HG03558 (cell line): ENCODE measurements around the gene ZNF274.
"Not testable (repeated sequence)": the region's sequence is repeated elsewhere in the genome, so short reads cannot be mapped to it uniquely, and the experiment has no call there.

Experiments
- ATAC-seq: cut with Tn5 transposase; IDR thresholded peaks from one replicate; pipeline ENCODE4 v1.9.1; 2021; ENCODE audit warnings: moderate number of reproducible peaks; ENCODE audit not compliant: unreplicated experiment; ENCODE audit errors: extremely low read depth

The ZNF274 gene

DNA sequence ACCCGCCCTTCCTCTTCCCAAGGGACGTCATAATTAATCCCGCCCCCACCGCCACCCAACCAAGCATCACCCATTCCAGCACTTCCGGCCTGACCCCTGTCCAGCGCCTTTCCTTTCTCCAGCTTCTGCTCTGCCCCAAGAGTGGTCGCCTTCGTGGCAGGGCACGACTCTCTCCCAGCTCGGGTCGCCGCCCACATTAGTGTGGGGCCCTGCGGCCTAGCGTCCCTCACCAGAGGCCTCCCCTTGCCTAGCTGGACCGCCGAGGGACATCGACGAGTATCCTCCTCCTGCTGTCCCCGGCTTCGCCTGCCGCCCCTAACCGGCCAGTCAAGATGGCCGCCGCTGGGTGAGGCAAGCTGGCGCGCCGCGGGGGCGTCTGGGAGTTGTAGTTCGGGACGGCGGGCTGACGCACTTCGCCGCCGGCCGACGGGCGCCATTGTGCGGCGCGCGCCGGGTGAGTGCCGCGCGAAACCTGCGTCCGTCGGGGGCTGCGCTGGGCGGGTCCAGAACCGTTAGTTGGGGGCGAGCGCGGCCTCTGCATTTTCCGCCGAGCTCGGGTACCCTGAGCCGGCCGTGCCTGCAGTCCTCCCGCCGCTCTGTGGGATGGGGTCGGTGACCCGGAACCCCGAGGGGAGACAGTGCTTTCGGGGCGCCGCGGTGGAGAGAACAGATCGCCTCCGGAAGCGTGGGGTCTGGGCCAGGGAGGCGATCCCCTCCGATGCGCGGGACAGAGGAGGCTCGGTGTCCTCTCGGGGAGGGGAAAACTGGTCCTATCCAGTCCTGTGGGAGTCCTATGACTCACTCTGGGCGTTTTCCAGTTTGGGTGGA lies at the start of gene ZNF274:
Gene ZNF274, plus strand, starts transcription at position 73 of the 828 bp plus-strand sequence. CDS start 905 bp downstream, outside the sequence.
- peak; percentile 70 for ATAC-seq

DNA sequence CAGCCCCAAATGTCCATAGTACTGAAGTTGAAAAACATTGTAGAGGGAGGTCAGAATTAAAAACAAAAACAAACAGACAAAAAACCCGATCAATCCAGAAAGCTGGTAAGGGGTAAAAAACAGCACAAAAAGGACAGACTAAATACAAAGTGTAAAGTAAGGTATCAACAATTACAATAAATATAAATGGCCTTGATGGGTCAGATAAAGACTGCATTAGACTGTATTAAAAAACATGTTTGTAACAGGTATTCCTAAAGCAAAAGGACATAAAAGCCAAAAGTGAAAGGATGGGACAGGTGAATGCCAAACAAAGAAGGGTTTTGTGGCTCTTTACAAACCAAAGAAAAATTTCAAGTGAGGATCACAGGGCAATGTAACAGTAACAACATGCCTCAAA lies 48.6 kb upstream of the ZNF274 start:
- no peak for ATAC-seq

DNA sequence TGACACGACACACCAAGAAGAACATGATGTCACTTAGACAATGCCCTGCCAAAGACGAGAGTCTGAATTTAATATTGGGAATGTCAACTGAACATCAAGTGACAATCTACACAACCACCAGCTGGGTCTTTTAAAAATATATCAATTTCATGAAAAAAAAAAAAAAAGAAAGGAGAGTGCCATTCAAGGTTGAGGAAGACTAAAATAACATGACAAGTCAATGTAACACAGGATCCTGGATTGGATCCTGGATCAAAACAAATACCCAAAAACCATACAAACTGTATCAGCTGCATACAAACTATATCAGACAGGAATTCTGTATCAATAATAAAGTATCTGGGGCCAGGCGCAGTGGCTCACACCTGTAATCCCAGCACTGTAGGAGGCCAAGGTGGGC lies 37.0 kb upstream of the ZNF274 start:
- ATAC-seq = no peak

DNA sequence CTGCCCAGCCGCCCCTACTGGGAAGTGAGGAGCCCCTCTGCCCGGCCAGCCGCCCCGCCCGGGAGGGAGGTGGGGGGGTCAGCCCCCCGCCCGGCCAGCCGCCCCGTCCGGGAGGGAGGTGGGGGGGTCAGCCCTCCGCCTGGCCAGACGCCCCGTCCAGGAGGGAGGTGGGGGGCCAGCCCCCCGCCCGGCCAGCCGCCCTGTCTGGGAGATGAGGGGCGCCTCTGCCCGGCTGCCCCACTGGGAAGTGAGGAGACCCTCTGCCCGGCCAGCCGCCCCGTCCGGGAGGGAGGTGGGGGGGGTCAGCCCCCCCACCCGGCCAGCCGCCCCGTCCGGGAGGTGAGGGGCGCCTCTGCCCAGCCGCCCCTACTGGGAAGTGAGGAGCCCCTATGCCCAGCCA lies 35.4 kb upstream of the ZNF274 start:
- ATAC-seq = not testable (repeated sequence)

DNA sequence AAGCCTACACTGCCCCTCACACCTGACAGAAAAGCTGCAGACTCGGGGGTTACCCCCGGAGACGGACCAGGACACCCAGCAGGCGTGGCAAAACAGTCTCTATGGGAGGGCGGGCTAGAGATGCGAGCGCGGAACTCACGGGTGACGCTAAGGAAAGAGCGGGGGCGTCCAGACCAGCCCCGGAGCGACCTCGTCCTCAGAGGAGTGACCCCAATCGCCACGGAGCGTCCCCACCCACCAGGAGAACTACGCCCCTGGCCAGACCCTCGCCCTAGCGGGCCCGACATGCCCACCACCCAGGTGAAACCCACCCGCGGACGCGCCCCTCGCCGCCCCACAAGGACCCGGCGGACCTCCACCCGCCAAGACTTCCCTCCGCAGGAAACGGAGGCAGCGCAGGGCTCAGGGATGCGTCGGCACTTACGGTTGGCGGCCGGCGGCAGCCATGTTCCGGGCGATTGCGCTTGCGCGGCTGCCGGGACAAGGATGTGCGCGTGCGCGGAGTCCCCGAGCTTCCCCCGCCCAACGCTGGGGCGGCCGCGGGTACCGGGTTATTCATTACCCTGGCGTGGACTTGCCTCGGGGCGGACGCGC lies 32.4 kb upstream of the ZNF274 start, which contains the start of gene ZNF329:
Gene ZNF329, minus strand, starts transcription at position 462 of the 594 bp plus-strand sequence. CDS start 21,286 bp downstream, outside the sequence.
- peak; percentile 32 for ATAC-seq

DNA sequence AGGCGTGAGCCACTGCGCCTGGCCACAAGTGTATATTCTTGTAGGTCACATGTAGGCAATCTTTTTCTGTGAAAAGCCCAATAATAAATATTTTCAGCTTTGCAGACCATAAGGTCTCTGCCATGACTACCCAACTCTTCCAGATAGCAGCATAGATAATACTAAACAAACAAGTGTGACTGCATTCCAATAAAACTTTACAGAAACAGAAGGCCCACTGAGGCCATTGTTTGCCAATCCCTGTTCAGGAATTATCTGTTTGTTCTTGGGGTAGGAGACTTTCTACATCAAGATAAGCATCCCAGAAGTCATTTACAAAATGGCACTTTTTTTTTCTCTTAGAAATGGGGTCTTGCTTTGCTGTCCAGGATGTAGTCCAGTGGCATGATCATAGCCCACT lies 29.5 kb upstream of the ZNF274 start:
- no peak for ATAC-seq

DNA sequence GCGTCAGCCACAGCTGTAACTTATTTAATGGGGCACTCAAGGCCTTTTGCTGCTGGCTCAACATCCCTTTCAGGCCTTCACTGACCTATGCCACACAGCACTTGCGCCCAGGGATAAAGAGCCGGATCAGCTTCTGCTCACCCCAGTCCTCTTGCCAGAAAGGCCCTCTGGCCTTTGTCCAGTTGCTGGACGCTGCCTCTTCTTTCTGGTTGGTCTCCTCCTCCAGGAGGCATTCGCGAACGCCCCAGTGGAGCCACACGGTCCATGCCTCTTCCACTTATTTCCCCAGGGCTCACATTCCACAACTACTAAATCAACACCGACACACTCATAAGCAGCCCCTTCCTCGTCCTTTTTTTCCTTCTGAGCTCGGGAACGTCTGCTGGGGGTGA lies 28.6 kb upstream of the ZNF274 start:
- no peak for ATAC-seq

DNA sequence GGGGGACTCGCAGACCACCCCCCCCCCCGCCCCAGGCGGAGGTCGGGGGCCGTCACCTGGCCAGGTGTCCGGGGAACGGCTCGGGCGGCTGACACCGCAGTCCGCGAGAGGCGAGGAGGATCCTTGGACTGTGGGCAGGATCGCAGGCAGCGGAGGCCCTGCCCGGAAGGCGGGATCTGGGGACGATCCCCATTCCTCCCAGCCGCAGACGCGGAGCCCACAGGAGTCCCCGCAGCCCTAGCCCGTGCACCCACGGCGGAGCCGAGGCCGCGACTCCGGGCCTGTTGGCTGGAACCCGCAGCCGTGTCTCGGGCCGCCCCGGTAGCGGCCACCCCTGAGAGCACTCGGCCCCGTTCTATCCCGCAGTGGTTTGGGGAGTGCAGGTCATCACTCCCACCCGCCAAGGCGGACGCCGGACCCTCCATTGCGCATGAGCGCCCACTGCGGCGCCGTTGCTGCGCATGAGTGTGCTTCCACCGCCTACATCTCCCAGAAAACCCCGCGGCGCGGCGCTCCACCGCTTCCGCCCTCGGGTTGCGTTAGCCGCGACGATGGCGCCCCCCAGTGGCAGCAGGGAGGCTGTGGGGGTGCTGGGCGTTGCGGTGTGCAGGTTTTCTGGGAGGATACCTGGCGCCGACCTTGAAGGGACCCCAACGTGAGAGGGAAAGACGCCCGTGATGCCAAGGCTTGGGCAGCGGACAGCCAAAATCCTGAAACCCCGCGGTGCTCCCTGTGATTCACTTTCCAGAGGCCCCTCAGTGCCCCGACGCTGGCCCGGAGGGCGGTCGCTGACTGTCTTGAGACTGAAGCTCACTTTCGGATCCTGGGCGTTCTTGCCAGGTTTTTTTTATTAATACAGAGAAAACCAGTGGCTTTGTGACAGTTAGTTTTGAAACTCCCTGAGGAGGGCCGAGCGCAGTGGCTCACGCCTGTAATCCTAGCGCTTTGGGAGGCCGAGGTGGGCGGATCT lies 27.9 kb upstream of the ZNF274 start:
- no peak for ATAC-seq

DNA sequence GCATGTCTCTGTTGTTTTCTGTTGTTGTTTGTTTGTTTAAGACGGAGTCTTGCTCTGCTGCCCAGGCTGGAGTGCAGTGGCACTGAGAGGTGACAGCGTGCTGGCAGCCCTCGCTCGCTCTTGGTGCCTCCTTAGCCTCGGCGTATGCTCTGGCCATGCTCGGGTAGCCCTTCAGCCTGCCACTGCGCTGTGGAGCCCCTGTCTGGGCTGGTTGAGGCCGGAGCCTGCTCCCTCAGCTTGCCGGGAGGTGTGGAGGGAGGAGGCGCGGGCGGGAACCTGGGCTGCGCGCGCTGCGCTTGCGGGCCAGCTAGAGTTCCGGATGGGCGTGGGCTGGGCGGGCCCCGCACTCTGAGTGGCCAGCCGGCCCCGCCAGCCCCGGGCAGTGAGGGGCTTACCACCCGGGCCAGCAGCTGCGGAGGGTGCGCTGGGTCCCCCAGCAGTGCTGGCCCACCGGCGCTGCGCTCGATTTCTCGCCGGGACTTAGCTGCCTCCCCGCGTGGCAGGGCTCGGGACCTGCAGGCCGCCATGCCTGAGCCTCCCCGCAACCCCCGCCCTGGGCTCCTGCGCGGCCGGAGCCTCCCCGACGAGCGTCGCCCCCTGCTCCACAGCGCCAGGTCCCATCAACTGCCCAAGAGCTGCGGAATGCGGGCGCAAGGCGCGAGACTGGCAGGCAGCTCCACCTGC lies 25.7 kb upstream of the ZNF274 start:
- no peak for ATAC-seq

DNA sequence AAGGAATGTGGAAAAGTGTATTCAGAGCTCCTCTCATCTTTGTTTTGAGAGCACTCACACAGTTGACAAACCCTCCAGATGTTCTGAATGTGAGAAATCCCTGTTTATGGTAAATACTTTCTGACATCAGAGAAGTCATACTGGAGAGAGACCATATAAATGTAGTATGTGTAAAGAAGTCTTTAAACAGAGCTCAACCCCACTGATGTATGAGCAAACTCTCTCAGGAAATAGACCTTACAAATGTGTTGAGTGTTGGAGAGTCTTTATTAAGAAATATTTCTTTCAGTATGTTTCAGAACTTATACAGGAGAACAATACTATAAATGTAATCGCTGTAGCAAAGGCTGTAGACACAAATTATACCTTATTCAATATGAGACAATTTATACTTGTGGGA lies 16.6 kb upstream of the ZNF274 start:
- ATAC-seq = no peak

DNA sequence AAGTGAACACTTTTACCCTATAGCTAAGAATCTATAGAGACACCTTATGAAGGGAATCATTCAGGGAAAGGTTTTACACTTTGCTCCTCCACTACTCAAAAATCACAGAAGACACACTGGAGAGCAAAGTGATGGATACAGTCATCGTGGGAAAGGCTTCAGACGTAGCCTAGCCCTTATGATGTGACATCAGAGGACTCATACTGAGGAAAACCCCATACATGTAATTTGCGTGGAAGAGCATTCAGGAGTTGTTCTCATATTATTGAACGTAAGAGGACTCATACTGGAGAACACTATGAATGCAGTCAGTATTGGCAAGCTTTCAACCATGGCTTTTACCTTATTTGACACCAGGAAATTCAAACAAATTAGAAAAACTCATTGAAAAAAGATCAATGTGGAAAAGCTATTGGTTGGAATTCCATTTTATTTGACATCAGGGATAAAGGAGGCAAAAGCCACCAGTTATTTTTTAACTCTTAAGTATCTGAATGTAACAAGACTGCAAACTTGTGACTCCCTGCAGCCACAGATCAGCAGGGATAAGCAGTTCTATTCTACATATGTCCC lies 16.1 kb upstream of the ZNF274 start:
- no peak for ATAC-seq

DNA sequence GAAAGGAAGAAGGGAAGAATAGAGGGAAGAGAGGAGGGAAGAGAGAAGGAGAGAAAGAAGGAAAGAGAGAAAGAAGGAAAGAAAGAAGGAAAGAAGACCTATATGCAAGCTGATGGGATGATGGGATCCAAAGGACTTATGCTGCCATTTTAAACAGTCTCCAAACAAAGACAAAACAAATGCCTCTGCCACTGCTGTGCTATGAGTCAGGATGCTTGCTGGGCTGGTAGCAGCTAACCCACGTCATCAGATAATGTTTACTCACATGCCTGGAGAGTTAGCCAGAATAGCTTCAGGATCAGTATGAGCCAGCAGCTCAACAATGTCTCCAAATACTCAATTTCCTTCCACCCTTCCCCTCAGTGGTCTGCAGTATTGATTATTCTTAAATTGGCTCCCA lies 12.0 kb upstream of the ZNF274 start:
- ATAC-seq = no peak

DNA sequence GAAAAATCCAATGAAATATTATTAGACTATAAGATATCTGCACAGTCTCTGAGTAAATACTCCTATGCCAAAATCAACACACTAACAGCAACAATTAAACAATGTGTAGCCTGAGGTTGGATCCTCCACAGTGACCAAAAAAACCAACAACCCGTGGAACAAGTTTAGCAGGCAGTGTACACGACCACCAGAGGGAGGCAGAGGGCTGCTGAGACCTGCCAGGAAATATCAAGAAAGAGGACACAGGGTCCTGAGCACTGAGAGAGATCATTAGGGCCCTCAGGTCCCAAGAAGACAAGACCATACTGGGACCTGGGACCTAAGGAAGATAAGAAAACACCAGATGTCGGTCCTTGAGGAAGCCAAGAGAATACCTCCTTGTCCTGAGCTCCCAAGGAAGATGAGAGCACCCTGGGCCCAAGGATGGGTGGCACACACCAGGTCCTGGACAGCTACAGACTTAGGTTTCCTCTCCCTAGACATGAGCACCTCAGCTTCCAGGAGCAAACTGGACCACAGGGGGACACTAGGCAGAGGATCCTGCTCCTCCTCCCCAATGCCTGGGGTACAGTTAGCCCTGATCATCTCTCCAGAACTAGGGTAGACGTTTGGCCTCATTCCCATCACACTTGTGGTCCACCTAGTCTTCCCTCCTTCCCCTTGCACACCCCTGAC lies 822 bp upstream of the ZNF274 start:
- no peak for ATAC-seq

DNA sequence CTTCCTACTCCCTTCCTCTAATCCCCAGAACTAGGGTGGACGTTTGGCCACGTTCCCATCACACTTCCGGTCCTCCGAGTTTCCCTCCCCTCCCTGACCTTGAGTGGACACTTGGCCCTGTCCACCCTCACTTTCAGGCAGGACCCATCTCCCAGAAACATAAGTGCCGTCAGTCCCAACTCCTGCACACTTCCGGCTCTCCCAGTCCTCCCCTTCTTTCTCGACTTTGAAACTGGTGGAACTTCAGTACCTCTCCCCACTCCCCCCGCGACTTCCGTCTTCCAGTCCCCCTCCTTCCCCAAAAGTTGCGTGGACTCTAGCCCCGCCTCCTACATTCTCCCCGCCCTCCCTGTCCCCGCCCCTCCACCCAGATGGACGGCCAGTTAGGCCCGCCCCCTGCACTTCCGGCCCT lies 278 bp upstream of the ZNF274 start:
- no peak for ATAC-seq

DNA sequence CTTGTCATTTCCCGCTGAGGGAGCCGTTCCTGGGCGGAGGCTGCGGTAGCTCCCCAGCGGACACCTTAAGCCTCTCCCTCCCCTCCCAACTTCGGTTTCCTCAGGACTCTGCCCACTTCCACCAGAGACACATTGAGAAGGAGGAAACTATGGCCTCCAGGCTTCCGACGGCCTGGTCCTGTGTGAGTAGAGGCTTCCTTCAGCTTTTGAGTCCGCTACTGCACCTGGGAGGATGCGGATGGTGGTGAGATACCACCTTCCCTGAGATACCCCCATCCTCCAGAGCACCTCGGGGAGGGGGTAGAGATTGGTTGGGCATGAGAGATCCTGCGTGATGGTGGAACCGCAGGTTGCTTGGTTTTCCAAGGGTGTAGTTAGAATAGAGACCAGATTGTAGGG lies 955 bp downstream of the ZNF274 start:
- ATAC-seq = no peak

DNA sequence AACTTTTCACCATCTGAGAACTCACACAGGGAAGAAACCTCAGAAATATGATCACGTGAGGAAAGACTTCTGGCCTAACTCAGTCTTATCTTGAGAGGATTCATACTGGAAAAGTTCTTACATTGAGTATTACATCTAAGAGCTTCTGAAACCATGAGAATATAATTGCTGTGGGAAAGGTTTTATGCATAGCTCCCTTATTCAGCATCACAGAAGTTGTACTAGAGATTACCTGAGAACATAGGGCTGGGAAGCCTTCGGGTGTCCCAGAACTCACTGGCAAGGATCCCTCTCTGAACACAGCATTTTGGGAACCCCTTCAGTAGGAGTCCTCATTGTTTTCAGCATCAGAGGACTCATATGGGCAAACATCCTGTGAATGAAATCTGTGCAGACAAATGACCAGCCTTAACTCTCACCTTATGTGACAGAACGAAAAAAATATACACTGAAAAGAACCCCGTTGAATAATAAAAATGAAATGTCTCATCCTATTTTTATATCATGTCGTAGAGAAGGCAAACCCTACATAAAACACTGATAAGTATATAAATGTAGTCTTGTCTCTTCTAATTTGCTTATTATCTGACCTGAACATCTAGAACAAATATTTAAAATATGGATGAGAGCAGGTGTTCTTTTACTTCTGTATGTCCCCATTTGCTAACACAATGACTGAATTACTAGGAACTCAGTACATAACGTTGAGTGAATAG lies 14.2 kb downstream of the ZNF274 start:
- ATAC-seq = no peak

DNA sequence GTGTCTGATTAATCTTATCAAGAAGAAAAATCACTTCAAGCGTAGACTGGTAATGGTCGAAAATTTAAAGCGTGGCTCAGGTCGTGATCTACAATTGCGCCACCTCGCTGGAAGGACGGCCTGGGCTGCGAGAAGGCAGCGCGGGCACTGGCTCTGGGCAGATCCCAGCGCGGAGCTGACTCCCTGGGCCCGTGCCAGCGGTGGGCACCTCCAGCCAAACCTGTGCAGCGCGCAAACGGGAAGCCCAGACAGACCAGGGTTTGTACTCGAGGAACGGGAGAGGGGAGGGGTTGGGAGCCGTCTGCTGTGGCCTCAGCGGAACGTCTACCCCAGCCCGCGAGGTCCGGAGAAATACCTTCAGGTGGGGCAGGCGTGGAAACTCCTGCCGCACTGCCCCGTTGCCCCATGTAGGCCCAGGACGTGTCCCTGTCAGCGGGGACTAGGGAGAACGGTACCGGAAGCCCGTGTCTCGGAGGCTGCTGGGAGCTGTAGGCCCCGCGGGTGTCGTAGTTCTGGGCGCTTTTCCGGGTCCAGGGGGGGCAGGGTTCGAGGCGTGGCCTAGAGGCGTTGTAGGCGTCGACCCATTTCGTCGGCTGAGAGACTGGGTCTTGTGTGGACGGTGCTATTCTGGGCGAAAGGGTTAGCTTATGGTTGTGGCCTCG lies 21.1 kb downstream of the ZNF274 start:
- no peak for ATAC-seq

DNA sequence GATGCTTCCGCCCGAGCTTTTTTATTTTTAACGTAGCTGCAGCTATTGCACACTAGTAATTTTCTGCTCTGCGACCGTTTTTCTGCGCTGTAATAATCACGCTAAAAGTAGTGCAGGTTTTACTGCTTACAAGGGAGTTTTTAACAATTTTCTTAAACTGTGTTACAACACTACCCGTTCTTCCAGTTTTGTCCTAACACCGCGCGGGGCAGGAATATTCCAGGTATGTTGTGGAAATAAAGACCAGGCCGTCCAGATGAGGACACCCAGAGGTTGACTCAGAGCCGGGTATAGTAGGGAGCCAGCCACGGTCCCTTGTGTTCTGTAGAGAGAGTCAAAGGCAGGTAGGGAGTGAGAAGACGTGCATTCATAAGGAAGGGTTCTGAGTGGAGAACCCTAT lies 21.7 kb downstream of the ZNF274 start:
- no peak for ATAC-seq
